DND-41 (cell line): Measurements from ENCODE around the gene EML6.

ENCODE experiments used
- ATAC-seq: fragments of 200-7000 bp; cut with Tn5 transposase; 3 replicates; pipeline ENCODE4 v1.9.1; 2021; ENCODE audit warnings: low read depth; ENCODE audit not compliant: insufficient read depth
- DNase-seq: peaks from one replicate; pipeline ENCODE4 v3.0.0-alpha.2; 2020
- H2AFZ ChIP-seq: 2 replicates; pipeline ENCODE4 v1.6.0; 2012; ENCODE audit warnings: low read depth, low read length
- H3K27ac ChIP-seq: 2 replicates; pipeline ENCODE4 v1.5.1; 2012; ENCODE audit warnings: low read length, inconsistent platforms
- H3K27me3 ChIP-seq: fragments of 200-600 bp; sonication (generic); 2 replicates; pipeline ENCODE4 v1.6.0; 2012; ENCODE audit warnings: low read length, mild to moderate bottlenecking, inconsistent platforms; ENCODE audit not compliant: insufficient read depth, poor library complexity
- H3K36me3 ChIP-seq: 2 replicates; pipeline ENCODE4 v1.5.1; 2012; ENCODE audit warnings: low read length, inconsistent platforms; ENCODE audit not compliant: insufficient read depth
- H3K4me1 ChIP-seq: 2 replicates; pipeline ENCODE4 v1.5.1; 2012; ENCODE audit warnings: mild to moderate bottlenecking, low read length; ENCODE audit not compliant: insufficient read depth
- H3K4me2 ChIP-seq: 2 replicates; pipeline ENCODE4 v1.6.0; 2012; ENCODE audit warnings: mild to moderate bottlenecking, moderate library complexity, low read length, inconsistent platforms; ENCODE audit not compliant: insufficient read depth
- H3K4me3 ChIP-seq, 2 experiments: fragments of 200-600 bp in 1 of 2; shearing (Covaris generic) in 1 of 2; 2 replicates each; pipeline ENCODE4 v1.5.1; 2012 to 2016; ENCODE audit warnings: inconsistent platforms in 2 of 2, low read length in 2 of 2, mild to moderate bottlenecking in 2 of 2, low read depth in 1 of 2, moderate library complexity in 1 of 2
- H3K79me2 ChIP-seq: 2 replicates; pipeline ENCODE4 v1.6.0; 2012; ENCODE audit warnings: low read length, inconsistent platforms; ENCODE audit not compliant: insufficient read depth
- H3K9ac ChIP-seq: 2 replicates; pipeline ENCODE4 v1.6.0; 2012; ENCODE audit warnings: low read depth, mild to moderate bottlenecking, inconsistent platforms, low read length, moderate library complexity
- H3K9me3 ChIP-seq: 2 replicates; pipeline ENCODE4 v1.5.1; 2012; ENCODE audit warnings: low read length, moderate library complexity, mild to moderate bottlenecking, inconsistent platforms; ENCODE audit not compliant: insufficient read depth, severe bottlenecking
- H4K20me1 ChIP-seq: 2 replicates; pipeline ENCODE4 v1.6.0; 2012; ENCODE audit warnings: low read length; ENCODE audit not compliant: insufficient read depth
- EZH2 ChIP-seq: IDR thresholded peaks from 3 replicates; pipeline ENCODE4 v1.6.1; 2012; ENCODE audit warnings: borderline replicate concordance, low read depth, mild to moderate bottlenecking, moderate library complexity, low read length, inconsistent platforms; ENCODE audit not compliant: severe bottlenecking
- TF ChIP-seq, protein P1 (sequence below): IDR thresholded peaks from 2 replicates; pipeline ENCODE4 v1.5.1; 2012; ENCODE audit warnings: borderline replicate concordance, low read length, moderate library complexity, mild to moderate bottlenecking; ENCODE audit not compliant: poor library complexity, severe bottlenecking; ENCODE audit errors: extremely low read depth

The EML6 gene

DNA sequence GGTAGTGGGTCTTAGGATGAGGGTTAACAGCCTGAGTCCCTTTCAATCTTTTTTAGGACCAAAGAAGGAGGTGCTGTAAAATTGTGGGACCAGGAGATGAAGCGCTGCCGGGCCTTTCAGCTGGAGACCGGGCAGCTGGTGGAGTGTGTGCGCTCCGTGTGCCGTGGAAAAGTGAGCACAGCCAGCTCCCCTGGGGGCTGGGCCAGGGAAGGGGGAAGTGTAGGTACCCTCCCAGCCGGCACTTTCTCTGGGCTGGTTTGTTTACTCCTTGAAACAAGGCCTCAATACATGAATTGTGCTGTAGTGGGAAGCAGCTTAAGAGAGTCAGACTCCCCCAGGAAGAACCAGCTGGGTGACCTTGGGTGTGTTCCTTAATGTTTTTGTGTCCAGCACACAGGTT is 236.7 kb downstream of the EML6 start:
- DNase-seq: no peak

DNA sequence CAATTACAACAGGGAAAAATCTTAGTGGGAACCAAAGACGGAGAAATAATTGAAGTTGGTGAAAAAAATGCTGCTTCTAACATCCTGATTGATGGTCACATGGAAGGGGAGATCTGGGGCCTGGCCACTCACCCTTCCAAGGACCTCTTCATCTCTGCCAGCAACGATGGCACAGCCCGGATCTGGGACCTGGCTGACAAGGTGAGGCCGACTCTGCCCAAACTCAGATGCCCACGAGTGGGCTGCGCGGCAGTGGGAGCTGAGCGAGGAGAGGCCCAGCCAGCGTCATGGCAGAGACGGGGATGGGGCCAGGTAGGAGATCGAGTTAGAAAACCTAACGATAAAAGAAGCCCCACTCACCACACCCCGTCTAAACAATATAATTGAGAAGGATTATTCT is 239.0 kb downstream of the EML6 start:
- Histone ChIP-seq H3K27me3 (no peaks in the 10 kb centered on the region), H3K9me3 (no peaks in the 10 kb centered on the region), H4K20me1 (no peaks in the 10 kb centered on the region), H3K4me1 (no peaks in the 10 kb centered on the region), H3K36me3 (no peaks in the 10 kb centered on the region; the same call in 1 of the 2 replicates), H3K4me3 (no peak overlapping the region), H3K79me2 (no peaks in the 10 kb centered on the region), H3K27ac (no peak overlapping the region), H3K4me2 (no peak overlapping the region), H3K9ac (no peak overlapping the region), H2AFZ (no peak overlapping the region)
- DNase-seq: no peak
- ATAC-seq: no peak
- TF ChIP-seq, protein P1, sequence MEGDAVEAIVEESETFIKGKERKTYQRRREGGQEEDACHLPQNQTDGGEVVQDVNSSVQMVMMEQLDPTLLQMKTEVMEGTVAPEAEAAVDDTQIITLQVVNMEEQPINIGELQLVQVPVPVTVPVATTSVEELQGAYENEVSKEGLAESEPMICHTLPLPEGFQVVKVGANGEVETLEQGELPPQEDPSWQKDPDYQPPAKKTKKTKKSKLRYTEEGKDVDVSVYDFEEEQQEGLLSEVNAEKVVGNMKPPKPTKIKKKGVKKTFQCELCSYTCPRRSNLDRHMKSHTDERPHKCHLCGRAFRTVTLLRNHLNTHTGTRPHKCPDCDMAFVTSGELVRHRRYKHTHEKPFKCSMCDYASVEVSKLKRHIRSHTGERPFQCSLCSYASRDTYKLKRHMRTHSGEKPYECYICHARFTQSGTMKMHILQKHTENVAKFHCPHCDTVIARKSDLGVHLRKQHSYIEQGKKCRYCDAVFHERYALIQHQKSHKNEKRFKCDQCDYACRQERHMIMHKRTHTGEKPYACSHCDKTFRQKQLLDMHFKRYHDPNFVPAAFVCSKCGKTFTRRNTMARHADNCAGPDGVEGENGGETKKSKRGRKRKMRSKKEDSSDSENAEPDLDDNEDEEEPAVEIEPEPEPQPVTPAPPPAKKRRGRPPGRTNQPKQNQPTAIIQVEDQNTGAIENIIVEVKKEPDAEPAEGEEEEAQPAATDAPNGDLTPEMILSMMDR: no peak
- TF ChIP-seq EZH2: no peak

More for the DNA sequence above, 236.7 kb downstream of the EML6 start:
- TF ChIP-seq, protein P1: no peak
- no peak for TF ChIP-seq EZH2
- no peaks in the 10 kb centered on the region for H4K20me1 ChIP-seq
- no peak overlapping the region for H2AFZ ChIP-seq
- H3K27ac ChIP-seq: no peak overlapping the region
- H3K36me3 ChIP-seq: no peaks in the 10 kb centered on the region
- ATAC-seq: no peak
- H3K4me1 ChIP-seq: no peaks in the 10 kb centered on the region
- no peaks in the 10 kb centered on the region for H3K79me2 ChIP-seq
- no peaks in the 10 kb centered on the region for H3K27me3 ChIP-seq
- H3K9ac ChIP-seq: no peak overlapping the region
- no peaks in the 10 kb centered on the region for H3K9me3 ChIP-seq
- no peak overlapping the region for H3K4me2 ChIP-seq
- no peak overlapping the region for H3K4me3 ChIP-seq

DNA sequence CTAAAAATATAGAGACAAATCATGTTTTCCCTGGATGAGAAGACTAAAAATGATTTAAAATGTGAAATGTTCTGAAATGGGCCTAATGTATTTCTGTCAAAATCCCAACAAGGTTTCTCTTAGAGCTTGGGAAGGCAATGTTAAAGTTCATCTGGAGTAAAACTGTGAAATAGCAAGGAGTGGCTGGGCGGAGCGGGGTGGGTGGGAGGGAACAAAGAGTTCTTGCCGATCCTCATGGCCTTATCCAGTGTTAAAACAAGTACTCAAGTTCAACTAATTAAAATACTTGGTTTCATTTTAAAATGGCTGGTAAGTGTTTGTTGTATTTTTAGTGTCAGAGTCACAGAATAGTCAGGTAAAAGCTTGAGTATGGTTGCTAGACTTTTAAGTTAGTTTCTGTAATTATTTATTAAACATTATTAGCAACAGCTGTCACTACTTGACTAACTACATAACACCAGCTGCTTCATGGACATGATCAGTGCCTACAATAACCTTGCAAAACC is 239.5 kb downstream of the EML6 start:
- H3K27me3 ChIP-seq: no peaks in the 10 kb centered on the region
- H4K20me1 ChIP-seq: no peaks in the 10 kb centered on the region
- no peak overlapping the region for H2AFZ ChIP-seq
- no peaks in the 10 kb centered on the region for H3K79me2 ChIP-seq
- DNase-seq: no peak
- TF ChIP-seq, protein P1: no peak
- no peak for TF ChIP-seq EZH2
- no peaks in the 10 kb centered on the region for H3K4me1 ChIP-seq
- H3K4me3 ChIP-seq: no peak overlapping the region
- H3K36me3 ChIP-seq: peaks cover 3% of the 10 kb centered on the region; the same call in 1 of the 2 replicates
- no peak overlapping the region for H3K27ac ChIP-seq
- no peak overlapping the region for H3K9ac ChIP-seq
- H3K4me2 ChIP-seq: no peak overlapping the region
- no peaks in the 10 kb centered on the region for H3K9me3 ChIP-seq
- ATAC-seq: no peak

DNA sequence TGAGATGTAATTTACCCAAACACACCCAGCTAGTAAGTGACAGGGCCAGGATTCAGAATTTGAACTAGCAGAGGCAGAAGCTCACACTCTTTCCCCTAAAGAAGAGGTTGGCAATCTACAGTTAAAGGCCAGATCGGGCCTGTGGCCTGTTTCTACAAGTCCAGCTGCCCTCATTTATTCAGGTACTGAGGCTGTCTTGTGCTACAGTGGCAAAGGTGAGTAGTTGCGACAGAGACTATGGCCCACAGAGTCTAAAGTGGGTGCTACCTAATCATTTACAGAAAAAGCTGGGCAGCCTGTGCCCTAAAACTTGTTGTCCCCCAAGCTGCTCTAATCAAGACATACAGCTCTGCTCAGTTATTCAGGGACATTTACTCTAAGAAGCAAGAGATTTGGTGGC is 240.0 kb downstream of the EML6 start:
- Histone ChIP-seq H3K9me3 (no peaks in the 10 kb centered on the region), H3K4me1 (no peaks in the 10 kb centered on the region), H3K4me2 (no peak overlapping the region), H3K27me3 (no peaks in the 10 kb centered on the region), H3K4me3 (no peak overlapping the region), H3K9ac (no peak overlapping the region), H3K27ac (no peak overlapping the region), H2AFZ (no peak overlapping the region), H3K79me2 (no peaks in the 10 kb centered on the region), H3K36me3 (peaks cover 5% of the 10 kb centered on the region; the same call in 1 of the 2 replicates), H4K20me1 (no peaks in the 10 kb centered on the region)
- TF ChIP-seq, protein P1: no peak
- TF ChIP-seq EZH2: no peak
- ATAC-seq (no peak), DNase-seq (no peak)
